Astrocyte (in vitro differentiated cells and primary cell): Measurements from ENCODE around the gene RLIM. TPM values are rescaled to one million over a fixed set of nuclear protein-coding genes. Genes with fewer than 3 reads are reported as not detected.

Experiments
- DNase-seq: peaks from one replicate; pipeline ENCODE4 v3.0.0-alpha.2; 2010; ENCODE audit warnings: low read depth
- FAIRE-seq: peaks from 2 replicates; lab custom pipeline; 2011; peaks lifted over from hg19 to GRCh38; lab: Jason Lieb, UNC
- H2AFZ ChIP-seq: 2 replicates; pipeline ENCODE4 v1.6.0; 2012; ENCODE audit warnings: low read depth, low read length, inconsistent platforms
- H3K27ac ChIP-seq: 2 replicates; pipeline ENCODE4 v1.5.1; 2011; ENCODE audit warnings: low read depth, low read length, inconsistent platforms
- H3K27me3 ChIP-seq: 2 replicates; pipeline ENCODE4 v1.6.0; 2011; ENCODE audit warnings: low read length, inconsistent platforms; ENCODE audit not compliant: insufficient read depth
- H3K36me3 ChIP-seq: 2 replicates; pipeline ENCODE4 v1.5.1; 2011; ENCODE audit warnings: low read length, inconsistent platforms; ENCODE audit not compliant: insufficient read depth
- H3K4me1 ChIP-seq: 2 replicates; pipeline ENCODE4 v1.5.1; 2011; ENCODE audit warnings: low read length, inconsistent platforms; ENCODE audit not compliant: insufficient read depth
- H3K4me2 ChIP-seq: 2 replicates; pipeline ENCODE4 v1.6.0; 2012; ENCODE audit warnings: low read length, inconsistent platforms
- H3K4me3 ChIP-seq: 2 replicates; pipeline ENCODE4 v1.5.1; 2011; ENCODE audit warnings: low read depth, mild to moderate bottlenecking, low read length, inconsistent platforms; ENCODE audit not compliant: insufficient read depth
- H3K79me2 ChIP-seq: 2 replicates; pipeline ENCODE4 v1.6.0; 2012; ENCODE audit warnings: mild to moderate bottlenecking, low read length, inconsistent platforms; ENCODE audit not compliant: insufficient read depth
- H3K9ac ChIP-seq: 2 replicates; pipeline ENCODE4 v1.6.0; 2012; ENCODE audit warnings: mild to moderate bottlenecking, low read length, inconsistent platforms
- H3K9me3 ChIP-seq: 2 replicates; pipeline ENCODE4 v1.5.1; 2012; ENCODE audit warnings: low read depth, mild to moderate bottlenecking, low read length, inconsistent platforms; ENCODE audit not compliant: insufficient read depth
- H4K20me1 ChIP-seq: 2 replicates; pipeline ENCODE4 v1.6.0; 2012; ENCODE audit warnings: low read length, inconsistent platforms; ENCODE audit not compliant: insufficient read depth
- H3K27ac Mint-ChIP-seq: one replicate; pipeline ENCODE4 v1.8.0; 2021; ENCODE audit warnings: mild to moderate bottlenecking, mixed read lengths; ENCODE audit not compliant: unreplicated experiment
- H3K27me3 Mint-ChIP-seq: one replicate; pipeline ENCODE4 v1.8.0; 2021; ENCODE audit warnings: low read depth, mixed read lengths; ENCODE audit not compliant: unreplicated experiment
- H3K36me3 Mint-ChIP-seq: one replicate; pipeline ENCODE4 v1.8.0; 2021; ENCODE audit warnings: low read depth, mixed read lengths; ENCODE audit not compliant: unreplicated experiment
- H3K4me1 Mint-ChIP-seq: one replicate; pipeline ENCODE4 v1.8.0; 2021; ENCODE audit warnings: low read depth, mixed read lengths; ENCODE audit not compliant: unreplicated experiment
- H3K4me3 Mint-ChIP-seq: one replicate; pipeline ENCODE4 v1.8.0; 2021; ENCODE audit warnings: mild to moderate bottlenecking, moderate library complexity, mixed read lengths; ENCODE audit not compliant: unreplicated experiment
- H3K9me3 Mint-ChIP-seq: one replicate; pipeline ENCODE4 v1.8.0; 2021; ENCODE audit warnings: mild to moderate bottlenecking, mixed read lengths; ENCODE audit not compliant: unreplicated experiment
- CTCF ChIP-seq: IDR thresholded peaks from 2 replicates; pipeline ENCODE4 v1.5.1; 2011; ENCODE audit warnings: low read depth, mild to moderate bottlenecking, inconsistent platforms, low read length, moderate library complexity; ENCODE audit not compliant: insufficient read depth
- EZH2 ChIP-seq: IDR thresholded peaks from 2 replicates; pipeline ENCODE4 v1.6.1; 2012; ENCODE audit warnings: mild to moderate bottlenecking, low read length, inconsistent platforms; ENCODE audit not compliant: insufficient read depth
- total RNA-seq: library from RNA; stranded (reverse); gene quantifications from 2 replicates; pipeline ENCODE4 v1.2.1, GENCODE V29; 2021

The RLIM gene
- total RNA-seq, 1 donor from 2014 or later: 53.5 TPM

- H3K79me2 ChIP-seq: no peaks in the 10 kb centered on the region
- no peak overlapping the region for H3K4me3 Mint-ChIP-seq
- H3K27me3 Mint-ChIP-seq: no peaks in the 10 kb centered on the region
- no peaks in the 10 kb centered on the region for H3K36me3 ChIP-seq
- FAIRE-seq (peak; percentile 88), DNase-seq (peak; percentile 7)
- H4K20me1 ChIP-seq: no peaks in the 10 kb centered on the region
- H3K27me3 ChIP-seq: no peaks in the 10 kb centered on the region
- H3K27ac Mint-ChIP-seq: no peak overlapping the region
- no peak for TF ChIP-seq CTCF
- TF ChIP-seq EZH2: no peak
- no peaks in the 10 kb centered on the region for H3K4me1 ChIP-seq
- H3K4me1 Mint-ChIP-seq: no peaks in the 10 kb centered on the region
- H3K4me3 ChIP-seq: no peak overlapping the region
- H3K9me3 Mint-ChIP-seq: no peaks in the 10 kb centered on the region
- H3K4me2 ChIP-seq: no peak overlapping the region
- H3K9ac ChIP-seq: no peak overlapping the region
- H3K9me3 ChIP-seq: no peaks in the 10 kb centered on the region
- no peak overlapping the region for H2AFZ ChIP-seq
- no peaks in the 10 kb centered on the region for H3K36me3 Mint-ChIP-seq
- no peak overlapping the region for H3K27ac ChIP-seq
Measured at GRCh38 chrX:74579597-74580198, 34.7 kb downstream of the RLIM start.

GRCh38 chrX:74578137-74578536 is 36.3 kb downstream of the RLIM start:
- DNase-seq: no peak

More at GRCh38 chrX:74578137-74578536, 36.3 kb downstream of the RLIM start:
- no peaks in the 10 kb centered on the region for H4K20me1 ChIP-seq
- FAIRE-seq: peak; percentile 56
- no peaks in the 10 kb centered on the region for H3K36me3 ChIP-seq
- H3K9me3 Mint-ChIP-seq: no peaks in the 10 kb centered on the region
- no peaks in the 10 kb centered on the region for H3K4me1 ChIP-seq
- no peaks in the 10 kb centered on the region for H3K27me3 ChIP-seq
- no peaks in the 10 kb centered on the region for H3K9me3 ChIP-seq
- H3K27ac Mint-ChIP-seq: no peak overlapping the region
- no peak overlapping the region for H3K4me2 ChIP-seq
- TF ChIP-seq EZH2 (no peak), CTCF (no peak)
- H3K4me1 Mint-ChIP-seq: no peaks in the 10 kb centered on the region
- no peak overlapping the region for H3K27ac ChIP-seq
- no peak overlapping the region for H3K4me3 ChIP-seq
- no peak overlapping the region for H3K9ac ChIP-seq
- no peaks in the 10 kb centered on the region for H3K27me3 Mint-ChIP-seq
- H3K4me3 Mint-ChIP-seq: no peak overlapping the region
- no peaks in the 10 kb centered on the region for H3K36me3 Mint-ChIP-seq
- no peak overlapping the region for H2AFZ ChIP-seq
- H3K79me2 ChIP-seq: no peaks in the 10 kb centered on the region
